ENCODE measurements around the gene ZCCHC14. TPM values are rescaled to one million over a fixed set of nuclear protein-coding genes. Genes with fewer than 3 reads are reported as not detected.

Gene ZCCHC14
- total RNA-seq, 1 experiment from 2014 or later: 37.8 TPM

DNA sequence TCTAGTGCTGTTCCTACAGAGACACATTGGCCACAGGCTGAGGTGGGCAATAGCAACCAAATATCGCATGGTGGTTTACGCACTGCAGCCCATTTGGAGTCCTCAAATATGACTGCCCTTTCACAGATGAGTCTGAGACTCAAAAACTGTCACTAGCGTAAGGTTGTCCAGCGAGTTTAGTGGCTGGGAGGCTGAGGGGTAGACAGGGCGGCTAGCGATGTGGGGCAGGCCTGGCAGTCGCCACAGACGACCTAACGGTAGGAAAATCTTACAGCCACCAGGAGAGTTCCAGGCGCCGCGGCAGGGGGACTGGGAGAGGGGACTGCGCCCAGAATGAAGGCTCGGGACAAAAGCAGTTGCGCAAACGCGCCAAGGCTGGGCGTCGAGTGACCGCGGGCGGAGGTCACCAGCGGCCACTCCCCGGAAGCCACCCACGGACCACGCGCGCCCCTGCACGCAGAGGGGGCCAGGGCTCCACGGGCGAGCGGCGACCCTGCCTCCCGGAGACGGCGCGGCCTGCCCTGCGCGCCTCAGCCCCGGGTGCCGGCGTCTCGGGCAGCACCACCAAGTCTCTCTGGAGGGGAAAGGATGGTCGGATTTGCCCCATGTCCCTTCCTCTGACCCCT, 101.4 kb downstream of the ZCCHC14 start:
- peak overlapping the region; percentile 79 for H3K9ac ChIP-seq (ENCODE audit: low read length)
- peak overlapping the region; percentile 87 for H3K27ac ChIP-seq (ENCODE audit: low read depth, low read length)
- TF ChIP-seq ZFX (IDR thresholded peaks at IDR 0.05): peak; percentile 19; the same call in 1 of the 2 replicates
- no peak for TF ChIP-seq SP1 (IDR thresholded peaks at IDR 0.05; ENCODE audit: low read depth)
- H3K27me3 ChIP-seq (ENCODE audit: insufficient read depth, low read length): no peaks in the 10 kb centered on the region
- H3K79me2 ChIP-seq (ENCODE audit: insufficient read depth, low read length): peaks cover 26% of the 10 kb centered on the region
- no peak overlapping the region for H2AFZ ChIP-seq (ENCODE audit: low read depth, low read length, poor library complexity, severe bottlenecking)
- ChIA-PET CTCF (no interaction called here), POLR2A (interaction anchor here (1.7 kb wide), 1 partner anchor 8 kb away, joined by 9 read pairs; the partner anchor contains the start of gene FBXO31), RAD21 (ENCODE audit: low non-redundant PET in 1 of 2, low total read pairs in 2 of 2, uncharacterized antibody in 2 of 2, unreplicated experiment in 2 of 2) (no interaction called here)
- BruUV-seq (replicated peaks): TSS peak; percentile 79
- H3K9me3 ChIP-seq (ENCODE audit: control insufficient read depth in 1 of 2, insufficient read depth in 1 of 2, low read depth in 1 of 2, low read length in 2 of 2): no peaks in the 10 kb centered on the region
- H3K9me2 ChIP-seq (ENCODE audit: insufficient read depth): no peaks in the 10 kb centered on the region
- H3K4me3 ChIP-seq (replicated peaks in 1 of 2; ENCODE audit: low read depth in 1 of 2, low read length in 2 of 2): peak overlapping the region; percentile 64 to 72
- DNase-seq (ENCODE audit: low read depth, low spot score) (no peak), ATAC-seq (peak; percentile 1)
- 0 out of 2 replicates have a peak, but pooled peaks cover 4% of the 10 kb centered on the region for H4K20me1 ChIP-seq (ENCODE audit: insufficient read depth)
- no peaks in the 10 kb centered on the region for H3K36me3 ChIP-seq (ENCODE audit: control insufficient read depth in 1 of 2, insufficient read depth in 2 of 2, low read length in 2 of 2)
- peaks cover 47 to 60% of the 10 kb centered on the region in 2 experiments for H3K4me1 ChIP-seq (ENCODE audit: control insufficient read depth in 1 of 2, insufficient read depth in 2 of 2, low read length in 2 of 2)
- intact Hi-C loops (cut with micrococcal nuclease): no loop called here
- H3K4me2 ChIP-seq (ENCODE audit: low read length): peak overlapping the region; percentile 87

- ChIA-PET POLR2A (interaction anchor here (3.4 kb wide), 1 partner anchor 11 kb away, joined by 15 read pairs; no protein-coding TSS in a partner anchor), RAD21 (ENCODE audit: low non-redundant PET in 1 of 2, low total read pairs in 2 of 2, uncharacterized antibody in 2 of 2, unreplicated experiment in 2 of 2) (no interaction called here), CTCF (interaction anchor here (0.7 kb wide), 1 partner anchor 10 kb away, joined by 3 read pairs; no protein-coding TSS in a partner anchor)
- peak overlapping the region; percentile 87 for H3K27ac ChIP-seq (ENCODE audit: low read depth, low read length)
- no peaks in the 10 kb centered on the region for H3K36me3 ChIP-seq (ENCODE audit: control insufficient read depth in 1 of 2, insufficient read depth in 2 of 2, low read length in 2 of 2)
- H3K27me3 ChIP-seq (ENCODE audit: insufficient read depth, low read length): no peaks in the 10 kb centered on the region
- BruUV-seq (replicated peaks): no TSS peak
- peaks cover 47 to 60% of the 10 kb centered on the region in 2 experiments for H3K4me1 ChIP-seq (ENCODE audit: control insufficient read depth in 1 of 2, insufficient read depth in 2 of 2, low read length in 2 of 2)
- no peaks in the 10 kb centered on the region for H3K9me3 ChIP-seq (ENCODE audit: control insufficient read depth in 1 of 2, insufficient read depth in 1 of 2, low read depth in 1 of 2, low read length in 2 of 2)
- intact Hi-C loops (cut with micrococcal nuclease): no loop called here
- no peak for ATAC-seq
- H3K4me2 ChIP-seq (ENCODE audit: low read length): peak overlapping the region; percentile 87
- DNase-seq (ENCODE audit: low read depth, low spot score): no peak
- H3K9ac ChIP-seq (ENCODE audit: low read length): peak overlapping the region; percentile 79; the same call in 1 of the 2 replicates
- 0 out of 2 replicates have a peak, but pooled peaks cover 4% of the 10 kb centered on the region for H4K20me1 ChIP-seq (ENCODE audit: insufficient read depth)
- H3K79me2 ChIP-seq (ENCODE audit: insufficient read depth, low read length): peaks cover 24% of the 10 kb centered on the region
- H3K9me2 ChIP-seq (ENCODE audit: insufficient read depth): no peaks in the 10 kb centered on the region
- H3K4me3 ChIP-seq (replicated peaks in 1 of 2; ENCODE audit: low read depth in 1 of 2, low read length in 2 of 2): peak overlapping the region; percentile 64 to 72
- no peak overlapping the region for H2AFZ ChIP-seq (ENCODE audit: low read depth, low read length, poor library complexity, severe bottlenecking)
- TF ChIP-seq CBX3 (IDR thresholded peaks at IDR 0.05; ENCODE audit: low read depth) (no peak), EZH2phosphoT487 (IDR thresholded peaks at IDR 0.05; ENCODE audit: borderline replicate concordance) (no peak), ZNF274 (IDR thresholded peaks at IDR 0.05; ENCODE audit: low read depth, low read length) (no peak), EZH2 (IDR thresholded peaks at IDR 0.05) (no peak), YY1 (IDR thresholded peaks at IDR 0.05; ENCODE audit: extremely low read depth, insufficient replicate concordance, low read depth, low read length) (no peak), REST (IDR thresholded peaks at IDR 0.05; ENCODE audit: low read depth) (no peak), CEBPB (IDR thresholded peaks at IDR 0.05; ENCODE audit: low read depth) (no peak), CTCF (IDR thresholded peaks at IDR 0.05 in 2 of 3, conservative IDR thresholded peaks at IDR 0.05 in 1 of 3; ENCODE audit: borderline replicate concordance in 1 of 3, insufficient read depth in 1 of 3, low read depth in 2 of 3, low read length in 2 of 3) (no peak), ELF1 (IDR thresholded peaks at IDR 0.05; ENCODE audit: borderline replicate concordance, low read depth) (no peak), ZFX (IDR thresholded peaks at IDR 0.05) (no peak), POLR2A (IDR thresholded peaks at IDR 0.05; ENCODE audit: borderline replicate concordance, extremely low read depth, insufficient read depth, insufficient read length) (no peak)
- TF ChIP-seq, protein P1, sequence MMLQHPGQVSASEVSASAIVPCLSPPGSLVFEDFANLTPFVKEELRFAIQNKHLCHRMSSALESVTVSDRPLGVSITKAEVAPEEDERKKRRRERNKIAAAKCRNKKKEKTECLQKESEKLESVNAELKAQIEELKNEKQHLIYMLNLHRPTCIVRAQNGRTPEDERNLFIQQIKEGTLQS (IDR thresholded peaks at IDR 0.05): no peak
Measured at GRCh38 chr16:87390641-87391323, 102.0 kb downstream of the ZCCHC14 start.

All from HCT116 (cell line).